IMR-90 (cell line): ENCODE results near the gene IWS1. TPM values are rescaled to one million over a fixed set of nuclear protein-coding genes. Genes with fewer than 3 reads are reported as not detected.

Source experiments
- ATAC-seq: fragments of 200-7000 bp; cut with Tn5 transposase; 2 replicates; pipeline ENCODE4 v1.9.1; 2020; ENCODE audit warnings: low read depth, mild to moderate bottlenecking, moderate library complexity
- BruUV-seq: library from RNA; stranded (reverse); fragments of 400-500 nt; replicated peaks from 2 replicates; lab custom pipeline; 2021; lab: Mats Ljungman, UMichigan
- CTCF ChIA-PET: fragments of 300-600 bp; formaldehyde crosslinking; extraction: SDS; loops from one replicate; lab custom pipeline; 2021; ENCODE audit warnings: antibody characterized with exemption; lab: Yijun Ruan, JAX
- POLR2A ChIA-PET: fragments of 300-600 bp; sonication (Branson Sonifier 250); formaldehyde crosslinking; loops from one replicate; lab custom pipeline; 2022; ENCODE audit warnings: antibody characterized with exemption; ENCODE audit not compliant: unreplicated experiment; lab: Charles Lee
- DNase-seq: peaks from one replicate; pipeline ENCODE4 v3.0.0; 2013
- H2AFZ ChIP-seq: replicated peaks from 2 replicates; pipeline ENCODE3; 2013; ENCODE audit warnings: low read length, mild to moderate bottlenecking; ENCODE audit not compliant: poor library complexity
- H2AK5ac ChIP-seq: 2 replicates; pipeline ENCODE4 v1.6.1; 2013; ENCODE audit warnings: low read depth, low read length, inconsistent platforms
- H2AK9ac ChIP-seq: replicated peaks from 2 replicates; pipeline ENCODE3; 2013; ENCODE audit warnings: mild to moderate bottlenecking, low read depth, low read length, moderate library complexity; ENCODE audit not compliant: poor library complexity
- H2BK120ac ChIP-seq: 2 replicates; pipeline ENCODE4 v1.6.1; 2013; ENCODE audit warnings: low read depth, low read length, inconsistent platforms
- H2BK15ac ChIP-seq: 3 replicates; pipeline ENCODE4 v1.6.1; 2013; ENCODE audit warnings: low read depth, low read length, inconsistent platforms
- H2BK20ac ChIP-seq: 2 replicates; pipeline ENCODE4 v1.6.1; 2013; ENCODE audit warnings: low read depth, mild to moderate bottlenecking, inconsistent platforms, low read length, moderate library complexity
- H2BK5ac ChIP-seq: 2 replicates; pipeline ENCODE4 v1.6.1; 2013; ENCODE audit warnings: mild to moderate bottlenecking, low read depth, low read length, inconsistent platforms; ENCODE audit not compliant: poor library complexity, severe bottlenecking
- H3K14ac ChIP-seq: replicated peaks from 2 replicates; pipeline ENCODE4 v1.6.1; 2013; ENCODE audit warnings: low read depth, low read length, inconsistent platforms
- H3K18ac ChIP-seq: 2 replicates; pipeline ENCODE4 v1.6.1; 2013; ENCODE audit warnings: low read depth, low read length, control low read depth
- H3K23ac ChIP-seq: 2 replicates; pipeline ENCODE4 v1.6.1; 2013; ENCODE audit warnings: low read depth, low read length, inconsistent platforms
- H3K27ac ChIP-seq: 2 replicates; pipeline ENCODE4 v1.5.1; 2013; ENCODE audit warnings: mild to moderate bottlenecking, control low read depth, low read length; ENCODE audit not compliant: insufficient read depth
- H3K27me3 ChIP-seq: 2 replicates; pipeline ENCODE4 v1.6.1; 2013; ENCODE audit warnings: low read length; ENCODE audit not compliant: control insufficient read depth, insufficient read depth
- H3K36me3 ChIP-seq: 2 replicates; pipeline ENCODE4 v1.6.1; 2013; ENCODE audit warnings: low read length, mixed read lengths; ENCODE audit not compliant: control insufficient read depth, insufficient read depth
- H3K4ac ChIP-seq: 2 replicates; pipeline ENCODE4 v1.6.1; 2013; ENCODE audit warnings: low read depth, low read length, inconsistent platforms
- H3K4me1 ChIP-seq: 2 replicates; pipeline ENCODE4 v1.6.1; 2013; ENCODE audit warnings: low read length, mixed read lengths; ENCODE audit not compliant: control insufficient read depth, insufficient read depth
- H3K4me2 ChIP-seq: 2 replicates; pipeline ENCODE4 v1.6.1; 2013; ENCODE audit warnings: low read depth, mild to moderate bottlenecking, control low read depth, low read length, moderate library complexity
- H3K4me3 ChIP-seq: 2 replicates; pipeline ENCODE4 v1.5.1; 2013; ENCODE audit warnings: low read depth, mild to moderate bottlenecking, control low read depth, low read length, moderate library complexity; ENCODE audit not compliant: insufficient read depth
- H3K56ac ChIP-seq: 2 replicates; pipeline ENCODE4 v1.6.1; 2013; ENCODE audit warnings: low read length, inconsistent platforms; ENCODE audit not compliant: insufficient read depth; ENCODE audit errors: extremely low read depth
- H3K79me1 ChIP-seq, 2 experiments: 2 replicates each; pipeline ENCODE4 v1.6.1; 2013; ENCODE audit warnings: low read length in 2 of 2, inconsistent platforms in 1 of 2, low read depth in 1 of 2
- H3K9ac ChIP-seq: 2 replicates; pipeline ENCODE4 v1.6.1; 2013; ENCODE audit warnings: low read depth, low read length, control low read depth
- H3K9me1 ChIP-seq: 2 replicates; pipeline ENCODE4 v1.6.1; 2013; ENCODE audit warnings: low read length, inconsistent platforms; ENCODE audit not compliant: insufficient read depth
- H3K9me3 ChIP-seq: 2 replicates; pipeline ENCODE4 v1.6.1; 2013; ENCODE audit warnings: low read length; ENCODE audit not compliant: control insufficient read depth, insufficient read depth
- H4K20me1 ChIP-seq: 2 replicates; pipeline ENCODE4 v1.6.1; 2013; ENCODE audit warnings: low read length, inconsistent platforms; ENCODE audit not compliant: insufficient read depth
- H4K5ac ChIP-seq: 2 replicates; pipeline ENCODE4 v1.6.1; 2013; ENCODE audit warnings: mild to moderate bottlenecking, low read depth, low read length, control low read depth
- H4K8ac ChIP-seq, 2 experiments: 2 replicates each; pipeline ENCODE4 v1.6.1; 2013; ENCODE audit warnings: low read depth in 2 of 2, low read length in 2 of 2, control low read depth in 1 of 2, inconsistent platforms in 1 of 2
- H4K91ac ChIP-seq: 2 replicates; pipeline ENCODE4 v1.6.1; 2013; ENCODE audit warnings: low read depth, low read length, inconsistent platforms; ENCODE audit not compliant: insufficient read depth
- BHLHE40 ChIP-seq: fragments of 150-350 bp; IDR thresholded peaks from 2 replicates; pipeline ENCODE4 v1.6.1; 2016; ENCODE audit warnings: mild to moderate bottlenecking, low read depth, low read length
- CEBPB ChIP-seq: IDR thresholded peaks from 2 replicates; pipeline ENCODE4 v1.6.1; 2012; ENCODE audit warnings: low read depth, low read length, improper control_type of control experiment
- FOS ChIP-seq: fragments of 150-350 bp; IDR thresholded peaks from 2 replicates; pipeline ENCODE4 v1.6.1; 2016; ENCODE audit warnings: low read depth, low read length
- MAFK ChIP-seq: IDR thresholded peaks from 2 replicates; pipeline ENCODE4 v1.6.1; 2012; ENCODE audit warnings: low read depth, low read length, improper control_type of control experiment
- MAZ ChIP-seq: IDR thresholded peaks from 2 replicates; pipeline ENCODE4 v1.6.1; 2012; ENCODE audit warnings: low read depth, mild to moderate bottlenecking, low read length, improper control_type of control experiment, moderate library complexity, borderline replicate concordance
- MXI1 ChIP-seq: IDR thresholded peaks from 2 replicates; pipeline ENCODE4 v1.6.1; 2012; ENCODE audit warnings: low read depth, mild to moderate bottlenecking, low read length, moderate library complexity, borderline replicate concordance
- NFE2L2 ChIP-seq: fragments of 150-350 bp; IDR thresholded peaks from 2 replicates; pipeline ENCODE4 v1.6.1; 2016; ENCODE audit warnings: low read depth, mild to moderate bottlenecking, low read length
- POLR2A ChIP-seq: IDR thresholded peaks from 2 replicates; pipeline ENCODE4 v1.6.1; 2012; ENCODE audit warnings: mild to moderate bottlenecking, low read depth, low read length
- RAD21 ChIP-seq: IDR thresholded peaks from 2 replicates; pipeline ENCODE4 v1.6.1; 2012; ENCODE audit warnings: low read length, improper control_type of control experiment
- RCOR1 ChIP-seq: IDR thresholded peaks from 2 replicates; pipeline ENCODE4 v1.6.1; 2012; ENCODE audit warnings: mild to moderate bottlenecking, low read length, improper control_type of control experiment; ENCODE audit not compliant: insufficient replicate concordance
- RFX5 ChIP-seq: IDR thresholded peaks from 2 replicates; pipeline ENCODE4 v1.8.0; 2012; ENCODE audit warnings: low read depth, mild to moderate bottlenecking, low read length, moderate library complexity
- SMC3 ChIP-seq: fragments of 150-350 bp; IDR thresholded peaks from 2 replicates; pipeline ENCODE4 v1.6.1; 2016; ENCODE audit warnings: low read depth, mild to moderate bottlenecking, antibody characterized with exemption, low read length, moderate library complexity
- WGBS, 2 experiments: methylation state at CpG; one replicate each; pipeline versions ENCODE4 v1.1.5 to v1.1.7; 2013; ENCODE audit warnings: missing lambda C conversion rate in 2 of 2; ENCODE audit not compliant: insufficient read length in 1 of 2; ENCODE audit errors: extremely low coverage in 2 of 2; 5-methylcytosine and 5-hydroxymethylcytosine counted together
- dilution Hi-C: fragments of 300-500 bp; cut with HindIII; formaldehyde crosslinking; loops from one replicate; pipeline ENCODE4 v1.14.3; 2018; ENCODE audit warnings: low sequenced_read_pairs; ENCODE audit not compliant: unreplicated experiment
- in situ Hi-C: fragments of 300-500 bp; cut with MboI; formaldehyde crosslinking; loops from 3 replicates; pipeline ENCODE4 v1.14.3; 2019; ENCODE audit warnings: low sequenced_read_pairs, inconsistent platforms, mixed read lengths
- intact Hi-C: fragments of 100-400 bp; cut with micrococcal nuclease; formaldehyde crosslinking; loops from 2 replicates; pipeline ENCODE4 v1.10.0; 2022
- polyA plus RNA-seq, 3 experiments: library from polyadenylated mRNA; depleted of rRNA; stranded (reverse); fragments of >200 nt; gene quantifications; 2 replicates each; pipeline ENCODE4 v1.2.3, GENCODE V29; 2012; ENCODE audit warnings: low replicate concordance in 1 of 3
- total RNA-seq: library from RNA; depleted of rRNA; stranded (reverse); fragments of >200 nt; gene quantifications from 2 replicates; pipeline ENCODE4 v1.2.3, GENCODE V29; 2012
- TF ChIP-seq, protein P1 (sequence below): fragments of 150-350 bp; IDR thresholded peaks from 2 replicates; pipeline ENCODE4 v1.6.1; 2017; ENCODE audit warnings: mild to moderate bottlenecking, antibody characterized with exemption, low read length, low read depth
- TF ChIP-seq, protein P2 (sequence below): conservative IDR thresholded peaks from 2 replicates; pipeline ENCODE4 v1.5.1; 2012; ENCODE audit warnings: mild to moderate bottlenecking, low read depth, low read length, improper control_type of control experiment
- TF ChIP-seq, protein P3 (sequence below): fragments of 150-350 bp; IDR thresholded peaks from 2 replicates; pipeline ENCODE4 v1.6.1; 2016; ENCODE audit warnings: low read depth, mild to moderate bottlenecking, low read length, moderate library complexity, borderline replicate concordance

Gene IWS1
- total and polyA plus RNA-seq, 2 of the 4 experiments (the other 2 are of a cell fraction) = 31.5 to 52.5 TPM

DNA sequence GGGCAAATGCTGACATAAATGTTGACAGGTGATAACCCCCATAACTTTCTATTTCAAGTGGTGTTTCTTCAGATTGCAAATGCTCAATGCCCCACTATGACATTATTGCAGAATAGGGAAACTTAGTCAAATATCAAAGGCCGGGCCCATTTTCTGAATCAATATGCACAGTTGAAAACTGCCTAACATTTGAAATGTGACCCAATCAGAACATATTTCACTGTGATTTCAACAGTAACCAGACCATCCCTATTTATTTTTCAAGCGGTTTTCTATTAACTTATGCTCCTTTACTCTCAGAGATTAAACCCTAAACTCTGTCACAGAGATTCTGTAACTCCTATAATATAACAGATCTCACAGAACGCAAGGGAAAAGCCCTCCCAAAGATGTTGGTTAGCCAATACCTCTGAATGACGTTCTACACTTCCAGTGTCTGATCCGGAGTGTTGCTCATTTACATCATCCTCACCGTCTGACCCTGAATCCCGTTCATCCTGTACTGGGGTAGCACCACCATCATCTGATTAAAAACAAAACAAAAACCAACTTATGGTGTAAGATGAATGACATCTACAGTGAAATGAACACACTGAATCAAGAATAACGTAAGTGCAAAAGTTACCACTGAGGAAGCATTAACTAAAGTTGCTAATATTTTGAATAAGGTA lies 2.9 kb downstream of the IWS1 start:
- Histone ChIP-seq H2AFZ (no peak overlapping the region), H2BK15ac (no peak overlapping the region), H3K56ac (no peak overlapping the region), H3K4me1 (no peaks in the 10 kb centered on the region), H2BK120ac (no peak overlapping the region), H3K36me3 (peaks cover 8% of the 10 kb centered on the region), H3K18ac (no peak overlapping the region), H4K8ac (no peak overlapping the region), H2BK20ac (no peak overlapping the region), H4K91ac (no peak overlapping the region), H3K27me3 (no peaks in the 10 kb centered on the region), H3K4me2 (no peak overlapping the region), H3K14ac (no peak overlapping the region), H3K23ac (no peak overlapping the region; the same call in 1 of the 2 replicates), H4K5ac (no peak overlapping the region), H4K20me1 (peaks cover 6% of the 10 kb centered on the region; the same call in 1 of the 2 replicates), H3K9me3 (no peaks in the 10 kb centered on the region), H3K9ac (no peak overlapping the region), H3K9me1 (peaks cover 9% of the 10 kb centered on the region; the same call in 1 of the 2 replicates), H3K4ac (no peak overlapping the region), H2AK9ac (no peak overlapping the region), H2AK5ac (no peak overlapping the region), H3K79me1 (peaks cover 16 to 37% of the 10 kb centered on the region in 2 experiments; a peak in 3 of 4 replicates), H3K4me3 (no peak overlapping the region), H3K27ac (no peak overlapping the region), H2BK5ac (no peak overlapping the region)
- dilution Hi-C loops (no loop called here), in situ Hi-C loops (no loop called here), intact Hi-C loops (loop anchor here (10.0 kb wide), 1 partner anchor 181 kb away; the partner anchor contains the start of gene SFT2D3)
- WGBS, 2 experiments = 100% methylated on average over 2 of the region's 8 CpGs; no CpG with 5 or more reads in 1 of the 2 experiments
- BruUV-seq = no TSS peak
- no peak for DNase-seq
- ATAC-seq = no peak
- TF ChIP-seq BHLHE40 = no peak
- TF ChIP-seq RFX5 = no peak
- TF ChIP-seq, protein P1, sequence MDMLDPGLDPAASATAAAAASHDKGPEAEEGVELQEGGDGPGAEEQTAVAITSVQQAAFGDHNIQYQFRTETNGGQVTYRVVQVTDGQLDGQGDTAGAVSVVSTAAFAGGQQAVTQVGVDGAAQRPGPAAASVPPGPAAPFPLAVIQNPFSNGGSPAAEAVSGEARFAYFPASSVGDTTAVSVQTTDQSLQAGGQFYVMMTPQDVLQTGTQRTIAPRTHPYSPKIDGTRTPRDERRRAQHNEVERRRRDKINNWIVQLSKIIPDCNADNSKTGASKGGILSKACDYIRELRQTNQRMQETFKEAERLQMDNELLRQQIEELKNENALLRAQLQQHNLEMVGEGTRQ = no peak
- no peak for TF ChIP-seq MXI1
- no peak for TF ChIP-seq SMC3
- no peak for TF ChIP-seq FOS
- TF ChIP-seq RCOR1 = no peak
- TF ChIP-seq POLR2A = no peak
- TF ChIP-seq RAD21 = no peak
- TF ChIP-seq MAFK = no peak
- no peak for TF ChIP-seq CEBPB
- TF ChIP-seq, protein P2, sequence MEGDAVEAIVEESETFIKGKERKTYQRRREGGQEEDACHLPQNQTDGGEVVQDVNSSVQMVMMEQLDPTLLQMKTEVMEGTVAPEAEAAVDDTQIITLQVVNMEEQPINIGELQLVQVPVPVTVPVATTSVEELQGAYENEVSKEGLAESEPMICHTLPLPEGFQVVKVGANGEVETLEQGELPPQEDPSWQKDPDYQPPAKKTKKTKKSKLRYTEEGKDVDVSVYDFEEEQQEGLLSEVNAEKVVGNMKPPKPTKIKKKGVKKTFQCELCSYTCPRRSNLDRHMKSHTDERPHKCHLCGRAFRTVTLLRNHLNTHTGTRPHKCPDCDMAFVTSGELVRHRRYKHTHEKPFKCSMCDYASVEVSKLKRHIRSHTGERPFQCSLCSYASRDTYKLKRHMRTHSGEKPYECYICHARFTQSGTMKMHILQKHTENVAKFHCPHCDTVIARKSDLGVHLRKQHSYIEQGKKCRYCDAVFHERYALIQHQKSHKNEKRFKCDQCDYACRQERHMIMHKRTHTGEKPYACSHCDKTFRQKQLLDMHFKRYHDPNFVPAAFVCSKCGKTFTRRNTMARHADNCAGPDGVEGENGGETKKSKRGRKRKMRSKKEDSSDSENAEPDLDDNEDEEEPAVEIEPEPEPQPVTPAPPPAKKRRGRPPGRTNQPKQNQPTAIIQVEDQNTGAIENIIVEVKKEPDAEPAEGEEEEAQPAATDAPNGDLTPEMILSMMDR = no peak
- TF ChIP-seq, protein P3, sequence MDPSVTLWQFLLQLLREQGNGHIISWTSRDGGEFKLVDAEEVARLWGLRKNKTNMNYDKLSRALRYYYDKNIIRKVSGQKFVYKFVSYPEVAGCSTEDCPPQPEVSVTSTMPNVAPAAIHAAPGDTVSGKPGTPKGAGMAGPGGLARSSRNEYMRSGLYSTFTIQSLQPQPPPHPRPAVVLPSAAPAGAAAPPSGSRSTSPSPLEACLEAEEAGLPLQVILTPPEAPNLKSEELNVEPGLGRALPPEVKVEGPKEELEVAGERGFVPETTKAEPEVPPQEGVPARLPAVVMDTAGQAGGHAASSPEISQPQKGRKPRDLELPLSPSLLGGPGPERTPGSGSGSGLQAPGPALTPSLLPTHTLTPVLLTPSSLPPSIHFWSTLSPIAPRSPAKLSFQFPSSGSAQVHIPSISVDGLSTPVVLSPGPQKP = no peak
- TF ChIP-seq MAZ = no peak
- no peak for TF ChIP-seq NFE2L2
- CTCF ChIA-PET = no interaction called here
- POLR2A ChIA-PET = no interaction called here
